ENCODE data around the gene TMEM14B.
"Not testable (repeated sequence)": the region's sequence is repeated elsewhere in the genome, so short reads cannot be mapped to it uniquely, and the experiment has no call there.

The TMEM14B gene

DNA sequence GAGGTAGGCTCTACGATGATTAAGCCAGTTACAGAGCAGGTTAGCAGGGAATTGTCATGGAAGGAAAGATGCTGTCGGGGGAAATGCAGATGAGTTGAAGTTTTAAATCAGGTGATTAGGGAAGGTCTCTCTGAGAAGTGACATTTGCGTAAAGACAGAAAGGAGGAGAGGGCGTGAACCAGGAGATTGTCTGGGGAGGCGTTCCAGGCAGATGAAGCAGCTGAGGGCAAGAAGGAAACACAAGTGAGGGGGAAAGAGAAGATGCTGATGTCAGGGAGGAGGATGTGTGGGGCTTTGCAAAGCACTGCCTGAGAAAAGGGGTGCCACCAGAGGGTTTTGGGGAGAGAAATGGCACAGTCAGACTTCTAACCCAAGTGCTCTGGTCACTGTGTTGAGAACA is 2.5 kb upstream of the TMEM14B start:
- Histone ChIP-seq H3K27ac (ENCODE audit: low read depth, low read length, severe bottlenecking) (no peak overlapping the region), H3K9me3 (ENCODE audit: control insufficient read depth, low read length) (no peaks in the 10 kb centered on the region), H3K4me1 (ENCODE audit: control insufficient read depth, insufficient read depth, low read length, poor library complexity, severe bottlenecking) (peaks cover 8% of the 10 kb centered on the region), H3K4me3 (ENCODE audit: extremely low read depth, insufficient read depth, low read length, poor library complexity, severe bottlenecking) (no peak overlapping the region), H3K36me3 (ENCODE audit: control insufficient read depth, insufficient read depth, low read length) (peaks cover 20% of the 10 kb centered on the region)
- WGBS, 2 experiments (ENCODE audit: insufficient coverage in 2 of 2), result 89 to 92% methylated on average over 4 of the region's 5 CpGs

DNA sequence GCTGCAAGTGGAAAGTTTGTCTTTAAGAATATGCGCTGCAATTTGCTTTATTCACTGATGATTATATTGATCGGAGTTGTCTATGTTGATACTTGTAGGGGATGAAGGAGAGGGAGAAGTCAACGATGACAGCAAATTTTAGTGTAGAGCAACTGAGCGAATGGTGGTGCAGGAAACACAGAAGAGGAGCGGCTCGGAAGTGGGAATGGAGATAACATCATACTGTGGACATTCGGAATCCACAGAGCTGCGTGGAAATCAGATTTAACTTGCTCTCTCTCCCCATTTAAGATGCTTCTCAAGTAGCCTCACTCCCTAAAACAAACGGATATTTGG is 722 bp upstream of the TMEM14B start:
- WGBS, 2 experiments (ENCODE audit: insufficient coverage in 2 of 2), result 79 to 93% methylated on average over 7 to 9 of the region's 9 CpGs
- no peak overlapping the region for H3K27ac ChIP-seq (ENCODE audit: low read depth, low read length, severe bottlenecking)

DNA sequence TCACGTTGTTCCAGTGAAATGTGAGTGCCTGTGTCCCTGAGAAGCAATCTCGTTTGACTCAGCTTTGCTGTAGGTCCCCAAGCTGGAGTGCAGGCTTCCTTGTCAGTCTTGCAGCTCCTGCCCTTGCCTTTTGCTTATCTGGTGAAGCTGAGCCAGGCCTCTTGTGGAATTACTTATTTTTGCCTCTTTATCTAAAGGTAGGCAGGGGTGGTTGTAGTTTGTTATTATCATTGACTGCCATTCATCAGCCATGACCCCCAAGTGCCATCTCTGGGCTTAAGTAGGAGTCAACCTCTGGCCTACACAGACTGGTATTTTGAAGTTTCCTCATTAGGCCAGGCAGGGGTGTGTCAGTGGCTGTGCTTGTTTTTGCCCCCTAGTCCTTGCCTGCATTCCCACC is 2.1 kb downstream of the TMEM14B start:
- Histone ChIP-seq H3K4me3 (ENCODE audit: extremely low read depth, insufficient read depth, low read length, poor library complexity, severe bottlenecking) (no peak overlapping the region), H3K4me1 (ENCODE audit: control insufficient read depth, insufficient read depth, low read length, poor library complexity, severe bottlenecking) (peaks cover 8% of the 10 kb centered on the region), H3K36me3 (ENCODE audit: control insufficient read depth, insufficient read depth, low read length) (peaks cover 44% of the 10 kb centered on the region), H3K27ac (ENCODE audit: low read depth, low read length, severe bottlenecking) (peak overlapping the region; percentile 68), H3K9me3 (ENCODE audit: control insufficient read depth, low read length) (no peaks in the 10 kb centered on the region)
- WGBS, 2 experiments (ENCODE audit: insufficient coverage in 2 of 2), result 70 to 92% methylated on average over 2 of the region's 2 CpGs

More for the DNA sequence above, 722 bp upstream of the TMEM14B start:
- H3K4me3 ChIP-seq (ENCODE audit: extremely low read depth, insufficient read depth, low read length, poor library complexity, severe bottlenecking), result peak overlapping the region; percentile 76
- no peaks in the 10 kb centered on the region for H3K9me3 ChIP-seq (ENCODE audit: control insufficient read depth, low read length)
- H3K36me3 ChIP-seq (ENCODE audit: control insufficient read depth, insufficient read depth, low read length), result peaks cover 22% of the 10 kb centered on the region
- peaks cover 8% of the 10 kb centered on the region for H3K4me1 ChIP-seq (ENCODE audit: control insufficient read depth, insufficient read depth, low read length, poor library complexity, severe bottlenecking)

DNA sequence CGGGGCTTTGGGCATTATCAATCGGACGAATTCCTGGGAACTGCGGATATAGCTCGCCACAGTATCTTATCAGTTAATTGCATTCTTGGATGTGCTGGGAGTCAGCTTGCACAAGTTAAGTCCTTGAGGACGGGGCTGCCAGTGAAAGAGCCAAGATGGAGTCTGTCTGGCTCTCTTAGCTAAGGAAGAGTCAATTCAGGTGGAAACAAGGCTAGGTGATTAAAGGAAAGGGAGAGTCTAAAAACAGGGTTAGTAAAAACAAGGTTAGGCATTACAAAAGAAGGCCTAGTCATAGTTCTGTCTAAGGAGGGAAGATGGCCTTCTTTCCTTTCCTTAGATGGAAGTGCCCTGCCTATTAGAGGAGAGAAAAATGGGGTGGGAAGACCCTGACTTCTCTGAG is 3.0 kb downstream of the TMEM14B start:
- H3K36me3 ChIP-seq (ENCODE audit: control insufficient read depth, insufficient read depth, low read length), result peaks cover 53% of the 10 kb centered on the region
- 75 to 79% methylated on average over 5 to 6 of the region's 6 CpGs for WGBS, 2 experiments (ENCODE audit: insufficient coverage in 2 of 2)
- H3K4me1 ChIP-seq (ENCODE audit: control insufficient read depth, insufficient read depth, low read length, poor library complexity, severe bottlenecking); H3K4me3 ChIP-seq (ENCODE audit: extremely low read depth, insufficient read depth, low read length, poor library complexity, severe bottlenecking); H3K9me3 ChIP-seq (ENCODE audit: control insufficient read depth, low read length); H3K27ac ChIP-seq (ENCODE audit: low read depth, low read length, severe bottlenecking): not testable (repeated sequence)

DNA sequence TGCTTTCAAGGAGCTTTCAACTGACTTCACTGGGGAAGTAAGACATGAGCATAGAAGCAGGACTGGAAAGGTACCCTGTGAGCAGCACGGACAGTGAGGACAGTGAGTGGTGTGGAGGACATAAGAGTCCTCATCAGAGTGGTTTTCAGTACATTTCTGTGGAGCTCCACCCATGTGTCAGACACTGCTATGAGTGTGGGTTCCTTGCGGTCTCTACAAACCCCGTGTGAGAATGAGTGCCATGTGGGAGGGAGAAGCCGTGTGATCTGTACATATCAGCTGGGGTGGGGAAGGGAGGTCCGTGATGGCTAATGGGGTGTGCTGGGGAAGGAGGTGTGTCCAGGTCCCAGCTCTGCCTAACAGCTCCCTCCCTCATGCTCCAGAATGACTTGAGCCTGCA is 4.2 kb downstream of the TMEM14B start:
- not testable (repeated sequence) for H3K4me3 ChIP-seq (ENCODE audit: extremely low read depth, insufficient read depth, low read length, poor library complexity, severe bottlenecking); H3K27ac ChIP-seq (ENCODE audit: low read depth, low read length, severe bottlenecking); H3K9me3 ChIP-seq (ENCODE audit: control insufficient read depth, low read length); H3K4me1 ChIP-seq (ENCODE audit: control insufficient read depth, insufficient read depth, low read length, poor library complexity, severe bottlenecking)
- H3K36me3 ChIP-seq (ENCODE audit: control insufficient read depth, insufficient read depth, low read length), result peaks cover 63% of the 10 kb centered on the region
- WGBS, 2 experiments (ENCODE audit: insufficient coverage in 2 of 2), result 100% methylated on average over 1 to 3 of the region's 5 CpGs

DNA sequence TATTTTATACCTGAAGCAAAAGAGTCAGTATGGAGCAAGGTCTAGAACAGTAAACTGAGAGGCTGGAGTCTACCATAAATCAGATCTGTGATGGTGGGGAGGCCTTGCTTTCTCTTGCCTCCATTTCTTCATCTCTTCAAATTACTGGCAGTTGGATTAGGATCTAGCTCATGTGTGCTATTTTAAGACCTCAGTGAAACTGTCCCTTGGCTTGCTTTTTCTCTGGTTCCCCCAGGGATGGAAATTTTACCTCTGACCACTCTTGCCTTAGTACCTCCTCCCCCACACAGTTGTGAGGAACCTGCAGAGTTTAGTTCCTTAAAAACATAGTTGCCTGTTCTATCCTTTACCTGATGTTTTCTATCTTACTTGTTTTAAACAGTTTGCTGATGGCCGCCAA is 8.5 kb downstream of the TMEM14B start:
- peaks cover 5% of the 10 kb centered on the region for H3K4me1 ChIP-seq (ENCODE audit: control insufficient read depth, insufficient read depth, low read length, poor library complexity, severe bottlenecking)
- H3K4me3 ChIP-seq (ENCODE audit: extremely low read depth, insufficient read depth, low read length, poor library complexity, severe bottlenecking), result no peak overlapping the region
- no CpG with 5 or more reads among the region's 1 CpG for WGBS, 2 experiments (ENCODE audit: insufficient coverage in 2 of 2)
- H3K9me3 ChIP-seq (ENCODE audit: control insufficient read depth, low read length), result no peaks in the 10 kb centered on the region
- H3K27ac ChIP-seq (ENCODE audit: low read depth, low read length, severe bottlenecking), result no peak overlapping the region
- H3K36me3 ChIP-seq (ENCODE audit: control insufficient read depth, insufficient read depth, low read length), result peaks cover 87% of the 10 kb centered on the region

DNA sequence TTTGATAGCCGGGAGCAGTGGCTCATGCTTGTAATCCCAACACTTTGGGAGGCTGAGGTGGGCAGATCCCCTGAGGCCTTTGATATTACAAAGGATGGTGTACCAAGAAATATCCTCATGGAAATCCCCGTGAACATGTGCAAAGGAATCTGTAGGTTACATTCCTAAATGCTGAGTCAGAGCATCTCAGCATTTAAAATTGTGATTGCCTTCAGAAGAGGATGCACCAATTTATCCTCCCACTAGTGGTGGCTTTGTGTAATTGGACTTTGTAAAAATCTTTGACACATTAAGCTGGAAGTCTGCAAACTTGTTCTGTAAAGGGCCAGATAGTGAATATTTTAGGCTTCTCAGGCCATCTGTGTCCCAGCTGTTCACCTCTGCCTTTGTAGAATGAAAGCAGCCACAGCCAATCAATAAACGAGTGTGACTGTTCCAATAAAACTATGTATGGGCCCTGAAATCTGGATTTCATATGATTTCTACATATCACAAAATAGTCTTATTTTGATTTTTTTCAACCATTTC is 11.8 kb downstream of the TMEM14B start:
- no peak overlapping the region for H3K4me3 ChIP-seq (ENCODE audit: extremely low read depth, insufficient read depth, low read length, poor library complexity, severe bottlenecking)
- H3K36me3 ChIP-seq (ENCODE audit: control insufficient read depth, insufficient read depth, low read length), result peaks cover 63% of the 10 kb centered on the region
- H3K9me3 ChIP-seq (ENCODE audit: control insufficient read depth, low read length), result no peaks in the 10 kb centered on the region
- H3K27ac ChIP-seq (ENCODE audit: low read depth, low read length, severe bottlenecking), result peak overlapping the region; percentile 6
- peaks cover 5% of the 10 kb centered on the region for H3K4me1 ChIP-seq (ENCODE audit: control insufficient read depth, insufficient read depth, low read length, poor library complexity, severe bottlenecking)
- WGBS, 2 experiments (ENCODE audit: insufficient coverage in 2 of 2), result 44 to 86% methylated on average over 1 of the region's 3 CpGs

DNA sequence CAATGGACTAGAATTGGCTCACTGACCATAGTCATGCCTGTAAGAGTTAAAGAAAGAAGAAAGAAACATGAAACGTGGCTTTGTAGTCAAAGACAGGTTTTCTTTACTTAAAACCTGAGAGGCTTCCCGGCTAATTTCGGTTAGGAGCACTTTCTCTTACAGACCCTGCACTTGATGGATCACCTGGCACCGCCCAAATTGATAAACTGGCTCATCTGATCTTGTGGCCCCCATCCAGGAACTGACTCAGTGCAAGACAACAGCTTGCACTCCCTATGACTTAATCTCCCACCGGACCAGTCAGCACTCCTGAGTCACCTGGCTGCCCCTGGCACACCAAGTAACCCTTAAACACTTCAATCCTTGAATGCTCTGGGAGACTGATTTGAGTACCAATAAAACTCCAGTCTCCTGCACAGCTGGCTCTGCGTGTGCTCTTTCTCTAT is 12.3 kb downstream of the TMEM14B start:
- 86 to 90% methylated on average over 6 of the region's 6 CpGs for whole genome bisulfite sequencing, 2 experiments (ENCODE audit: insufficient coverage in 2 of 2)
- H3K4me1 ChIP-seq (ENCODE audit: control insufficient read depth, insufficient read depth, low read length, poor library complexity, severe bottlenecking), result peaks cover 5% of the 10 kb centered on the region
- no peak overlapping the region for H3K4me3 ChIP-seq (ENCODE audit: extremely low read depth, insufficient read depth, low read length, poor library complexity, severe bottlenecking)
- H3K36me3 ChIP-seq (ENCODE audit: control insufficient read depth, insufficient read depth, low read length), result peaks cover 57% of the 10 kb centered on the region
- no peaks in the 10 kb centered on the region for H3K9me3 ChIP-seq (ENCODE audit: control insufficient read depth, low read length)
- H3K27ac ChIP-seq (ENCODE audit: low read depth, low read length, severe bottlenecking), result no peak overlapping the region

DNA sequence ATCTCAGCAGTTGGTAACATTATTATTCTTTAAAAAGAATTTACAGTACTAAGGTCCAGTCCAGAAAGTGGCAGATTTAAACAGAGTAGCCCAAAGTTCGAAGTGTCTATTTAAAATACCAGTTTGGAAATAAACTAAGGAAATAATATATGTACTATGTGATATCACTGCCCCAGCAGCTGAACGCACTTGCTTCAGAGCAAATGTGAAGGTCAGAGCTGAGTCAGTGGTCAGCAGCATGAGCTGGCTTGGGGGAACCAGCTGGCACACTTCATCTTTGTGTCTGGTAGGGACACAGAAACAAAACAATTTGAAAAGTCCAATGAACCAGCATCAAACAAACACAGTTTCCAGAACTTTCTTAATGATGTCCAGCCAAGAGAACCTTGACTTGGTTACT is 15.4 kb downstream of the TMEM14B start:
- no peak overlapping the region for H3K4me3 ChIP-seq (ENCODE audit: extremely low read depth, insufficient read depth, low read length, poor library complexity, severe bottlenecking)
- H3K4me1 ChIP-seq (ENCODE audit: control insufficient read depth, insufficient read depth, low read length, poor library complexity, severe bottlenecking), result peaks cover 5% of the 10 kb centered on the region
- H3K9me3 ChIP-seq (ENCODE audit: control insufficient read depth, low read length), result no peaks in the 10 kb centered on the region
- no CpG with 5 or more reads among the region's 2 CpGs for WGBS, 2 experiments (ENCODE audit: insufficient coverage in 2 of 2)
- peaks cover 29% of the 10 kb centered on the region for H3K36me3 ChIP-seq (ENCODE audit: control insufficient read depth, insufficient read depth, low read length)
- no peak overlapping the region for H3K27ac ChIP-seq (ENCODE audit: low read depth, low read length, severe bottlenecking)

DNA sequence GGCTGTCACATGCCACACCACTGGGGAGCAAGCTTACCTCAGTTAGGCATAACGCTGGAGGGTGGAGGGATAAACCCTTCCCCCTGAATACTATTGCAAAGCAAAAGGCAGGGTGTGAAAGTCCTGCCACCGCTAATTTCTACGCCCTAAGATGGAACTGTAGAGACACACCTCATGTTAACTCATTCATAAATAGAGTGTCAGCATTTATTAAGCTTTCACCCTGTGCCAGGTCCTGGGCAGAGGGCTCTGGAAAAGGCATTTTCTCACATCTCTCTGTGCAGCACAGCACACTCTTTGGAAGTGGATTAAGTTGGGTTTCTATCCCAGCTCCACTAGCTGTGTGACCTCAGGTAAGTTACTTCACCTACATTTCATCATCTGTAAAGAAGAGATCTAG is 21.8 kb downstream of the TMEM14B start:
- no peaks in the 10 kb centered on the region for H3K4me1 ChIP-seq (ENCODE audit: control insufficient read depth, insufficient read depth, low read length, poor library complexity, severe bottlenecking)
- no peak overlapping the region for H3K4me3 ChIP-seq (ENCODE audit: extremely low read depth, insufficient read depth, low read length, poor library complexity, severe bottlenecking)
- H3K36me3 ChIP-seq (ENCODE audit: control insufficient read depth, insufficient read depth, low read length), result peaks cover 13% of the 10 kb centered on the region
- WGBS, 2 experiments (ENCODE audit: insufficient coverage in 2 of 2), result 100% methylated on average over 1 to 2 of the region's 3 CpGs
- no peak overlapping the region for H3K27ac ChIP-seq (ENCODE audit: low read depth, low read length, severe bottlenecking)
- no peaks in the 10 kb centered on the region for H3K9me3 ChIP-seq (ENCODE audit: control insufficient read depth, low read length)

DNA sequence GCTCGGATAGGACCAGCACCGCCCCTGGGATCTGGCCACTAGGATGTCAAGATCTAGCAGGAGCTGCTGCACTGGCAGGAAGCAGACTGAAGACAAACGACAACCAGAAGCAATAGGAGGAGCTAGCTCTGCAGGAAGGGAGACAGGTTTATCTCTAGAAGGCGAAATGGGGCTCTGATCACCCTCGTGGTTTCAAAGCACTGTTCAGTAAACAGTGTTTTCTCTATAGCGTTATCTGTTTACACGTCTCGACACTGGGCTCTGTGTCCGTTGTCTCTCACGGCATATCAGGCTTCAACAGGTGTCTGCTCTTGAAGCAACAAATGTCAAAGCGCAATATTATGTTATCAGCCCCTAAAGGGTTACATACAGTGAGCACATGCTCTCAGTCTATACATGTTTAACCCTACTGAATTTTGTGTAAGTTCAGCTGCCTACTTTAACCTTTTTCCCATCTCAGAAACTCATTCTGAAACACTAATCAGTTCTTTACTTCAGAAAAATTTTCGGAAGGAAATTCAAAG is 23.8 kb downstream of the TMEM14B start:
- no peak overlapping the region for H3K4me3 ChIP-seq (ENCODE audit: extremely low read depth, insufficient read depth, low read length, poor library complexity, severe bottlenecking)
- peaks cover 28% of the 10 kb centered on the region for H3K36me3 ChIP-seq (ENCODE audit: control insufficient read depth, insufficient read depth, low read length)
- 80 to 88% methylated on average over 11 to 12 of the region's 12 CpGs for whole genome bisulfite sequencing, 2 experiments (ENCODE audit: insufficient coverage in 2 of 2)
- H3K27ac ChIP-seq (ENCODE audit: low read depth, low read length, severe bottlenecking), result no peak overlapping the region
- no peaks in the 10 kb centered on the region for H3K9me3 ChIP-seq (ENCODE audit: control insufficient read depth, low read length)
- H3K4me1 ChIP-seq (ENCODE audit: control insufficient read depth, insufficient read depth, low read length, poor library complexity, severe bottlenecking), result no peaks in the 10 kb centered on the region
